ENCODE data around the gene FMO2. TPM values are rescaled to one million over a fixed set of nuclear protein-coding genes. Genes with fewer than 3 reads are reported as not detected.

Gene FMO2
- total RNA-seq, 1 donor from 2014 or later = not detected

DNA sequence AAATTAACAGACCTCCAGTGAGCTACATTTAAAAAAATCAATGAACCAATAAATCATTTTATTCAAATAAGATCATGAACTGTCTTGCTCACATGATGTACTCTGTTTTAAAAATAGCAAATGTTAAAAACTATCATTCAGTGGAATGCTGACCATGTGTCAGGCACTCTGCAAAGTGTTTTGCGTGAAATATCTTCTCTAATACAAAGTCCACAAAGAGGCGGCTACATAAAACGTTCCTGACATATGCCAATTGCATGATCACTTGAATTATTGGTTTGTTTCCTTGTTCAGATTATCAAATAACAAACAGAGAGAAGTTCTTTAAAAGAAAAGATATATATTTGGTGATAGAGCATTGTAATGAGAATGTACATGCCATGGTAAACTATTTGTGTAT, 10.7 kb downstream of the FMO2 start:
- intact Hi-C loops (cut with micrococcal nuclease) = no loop called here
- no peaks in the 10 kb centered on the region for H3K36me3 Mint-ChIP-seq (ENCODE audit: low read depth)
- H3K27ac Mint-ChIP-seq = no peak overlapping the region

GRCh38 chr1:171196351-171196750, 11.3 kb downstream of the FMO2 start:
- DNase-seq = no peak
- H3K9me3 Mint-ChIP-seq = no peaks in the 10 kb centered on the region
- H3K36me3 Mint-ChIP-seq (ENCODE audit: low read depth) = no peaks in the 10 kb centered on the region
- H3K4me1 Mint-ChIP-seq = no peaks in the 10 kb centered on the region
- no peak overlapping the region for H3K4me3 Mint-ChIP-seq
- intact Hi-C loops (cut with micrococcal nuclease) = no loop called here
- H3K27me3 Mint-ChIP-seq = no peaks in the 10 kb centered on the region
- no peak overlapping the region for H3K27ac Mint-ChIP-seq

More for the DNA sequence above, 10.7 kb downstream of the FMO2 start:
- Mint-ChIP-seq H3K27me3 (no peaks in the 10 kb centered on the region), H3K4me1 (no peaks in the 10 kb centered on the region), H3K9me3 (no peaks in the 10 kb centered on the region), H3K4me3 (no peak overlapping the region)
- DNase-seq = no peak

GRCh38 chr1:171198081-171198480, 13.0 kb downstream of the FMO2 start:
- H3K9me3 Mint-ChIP-seq = no peaks in the 10 kb centered on the region
- H3K27me3 Mint-ChIP-seq = no peaks in the 10 kb centered on the region
- intact Hi-C loops (cut with micrococcal nuclease) = no loop called here
- H3K4me3 Mint-ChIP-seq = no peak overlapping the region
- no peaks in the 10 kb centered on the region for H3K36me3 Mint-ChIP-seq (ENCODE audit: low read depth)
- H3K4me1 Mint-ChIP-seq = no peaks in the 10 kb centered on the region
- no peak for DNase-seq
- H3K27ac Mint-ChIP-seq = no peak overlapping the region

DNA sequence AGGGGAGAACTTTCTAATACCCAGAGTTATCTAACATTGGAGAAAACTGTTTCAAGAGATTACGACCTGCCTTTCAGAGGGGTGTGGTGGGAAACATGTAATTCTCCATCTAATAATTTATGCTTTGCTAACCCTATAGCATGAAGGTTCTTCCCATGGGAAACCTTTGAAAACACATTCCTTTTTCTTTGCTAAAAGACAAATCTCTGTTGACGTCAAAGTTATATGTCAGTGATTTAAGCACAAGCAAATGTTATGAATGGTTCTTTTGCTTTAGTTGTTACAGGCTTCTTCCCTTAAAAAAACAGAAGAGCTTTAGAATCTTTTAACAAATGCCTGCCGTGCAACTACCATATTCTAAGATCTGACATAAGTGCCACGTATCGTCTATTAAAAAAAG, 19.2 kb downstream of the FMO2 start:
- Mint-ChIP-seq H3K4me1 (no peaks in the 10 kb centered on the region), H3K36me3 (ENCODE audit: low read depth) (no peaks in the 10 kb centered on the region), H3K27me3 (peaks cover 4% of the 10 kb centered on the region), H3K9me3 (no peaks in the 10 kb centered on the region), H3K4me3 (no peak overlapping the region), H3K27ac (no peak overlapping the region)
- no peak for DNase-seq
- intact Hi-C loops (cut with micrococcal nuclease) = no loop called here

DNA sequence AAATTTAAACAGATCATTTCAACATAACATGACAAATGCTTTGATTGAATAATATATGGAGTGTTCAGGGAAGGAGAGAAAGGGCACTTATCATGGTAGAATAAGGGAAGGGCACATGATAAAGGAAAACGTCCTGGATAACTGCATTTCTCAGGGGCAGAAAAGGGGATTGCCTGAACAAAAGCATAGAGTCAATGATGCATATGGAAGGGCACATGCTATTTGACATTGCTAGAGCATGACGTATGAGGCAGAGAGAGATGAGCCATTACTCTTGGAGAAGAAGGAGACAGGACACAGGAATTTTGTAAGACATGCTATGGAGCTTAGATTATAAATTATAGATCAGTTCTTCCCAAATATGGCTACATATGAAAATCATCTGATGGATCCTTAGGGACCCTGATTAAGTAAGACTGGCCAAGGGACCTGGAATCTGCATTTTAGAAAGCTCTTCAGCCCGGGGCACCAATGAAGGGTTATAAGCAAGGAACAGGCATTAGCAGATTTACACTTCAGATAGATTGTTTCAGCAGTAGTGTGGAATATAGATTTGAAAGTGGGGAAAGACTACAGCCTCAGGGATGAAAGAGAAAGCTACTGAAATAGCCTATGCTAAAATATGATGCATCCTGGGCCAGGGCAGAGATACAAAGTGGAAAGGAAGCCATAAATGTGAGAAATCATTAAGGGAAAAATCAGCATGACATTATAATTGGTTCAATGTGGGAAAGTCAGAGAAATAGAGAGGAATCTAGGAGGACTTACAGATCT, 21.3 kb downstream of the FMO2 start:
- DNase-seq = no peak
- Mint-ChIP-seq H3K4me3 (no peak overlapping the region), H3K4me1 (no peaks in the 10 kb centered on the region), H3K36me3 (ENCODE audit: low read depth) (no peaks in the 10 kb centered on the region), H3K27me3 (peaks cover 4% of the 10 kb centered on the region), H3K27ac (no peak overlapping the region), H3K9me3 (no peaks in the 10 kb centered on the region)
- intact Hi-C loops (cut with micrococcal nuclease) = no loop called here

GRCh38 chr1:171206978-171207355, 21.9 kb downstream of the FMO2 start:
- H3K27me3 Mint-ChIP-seq = peaks cover 4% of the 10 kb centered on the region
- H3K4me3 Mint-ChIP-seq = no peak overlapping the region
- H3K9me3 Mint-ChIP-seq = no peaks in the 10 kb centered on the region
- H3K36me3 Mint-ChIP-seq (ENCODE audit: low read depth) = no peaks in the 10 kb centered on the region
- H3K27ac Mint-ChIP-seq = no peak overlapping the region
- H3K4me1 Mint-ChIP-seq = no peaks in the 10 kb centered on the region
- no peak for DNase-seq
- intact Hi-C loops (cut with micrococcal nuclease) = no loop called here

DNA sequence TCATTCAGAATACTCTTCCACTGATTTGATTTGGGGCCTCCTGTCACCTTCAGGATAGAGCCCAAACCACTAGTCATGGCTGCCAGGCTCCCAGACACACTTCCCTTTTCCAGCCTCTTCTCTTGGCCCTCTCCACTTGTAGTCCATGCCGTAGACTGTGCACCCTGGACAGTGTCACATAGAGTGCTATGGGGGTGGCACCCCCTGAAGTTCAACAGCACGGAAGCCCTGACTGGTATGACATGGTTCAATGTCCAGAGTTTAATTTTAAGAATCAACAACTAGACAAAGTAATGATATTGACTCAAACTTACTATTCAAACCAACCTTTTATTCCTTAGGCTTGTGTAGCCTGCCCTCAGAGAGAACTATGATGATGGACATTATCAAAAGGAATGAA, 22.3 kb downstream of the FMO2 start:
- H3K36me3 Mint-ChIP-seq (ENCODE audit: low read depth) = no peaks in the 10 kb centered on the region
- H3K4me1 Mint-ChIP-seq = no peaks in the 10 kb centered on the region
- no peak overlapping the region for H3K4me3 Mint-ChIP-seq
- no peaks in the 10 kb centered on the region for H3K9me3 Mint-ChIP-seq
- DNase-seq = no peak
- no peak overlapping the region for H3K27ac Mint-ChIP-seq
- H3K27me3 Mint-ChIP-seq = peaks cover 4% of the 10 kb centered on the region
- intact Hi-C loops (cut with micrococcal nuclease) = no loop called here

GRCh38 chr1:171210355-171210754, 25.3 kb downstream of the FMO2 start:
- intact Hi-C loops (cut with micrococcal nuclease) = no loop called here
- H3K4me1 Mint-ChIP-seq = no peaks in the 10 kb centered on the region
- peaks cover 1% of the 10 kb centered on the region for H3K27me3 Mint-ChIP-seq
- H3K36me3 Mint-ChIP-seq (ENCODE audit: low read depth) = no peaks in the 10 kb centered on the region
- H3K9me3 Mint-ChIP-seq = no peaks in the 10 kb centered on the region
- no peak overlapping the region for H3K27ac Mint-ChIP-seq
- DNase-seq = no peak
- H3K4me3 Mint-ChIP-seq = no peak overlapping the region

GRCh38 chr1:171212607-171213351, 27.7 kb downstream of the FMO2 start:
- Mint-ChIP-seq H3K27ac (no peak overlapping the region), H3K36me3 (ENCODE audit: low read depth) (no peaks in the 10 kb centered on the region), H3K4me1 (no peaks in the 10 kb centered on the region), H3K27me3 (no peaks in the 10 kb centered on the region), H3K4me3 (no peak overlapping the region), H3K9me3 (no peaks in the 10 kb centered on the region)
- intact Hi-C loops (cut with micrococcal nuclease) = no loop called here
- no peak for DNase-seq

GRCh38 chr1:171213559-171214454, 28.7 kb downstream of the FMO2 start:
- no peak overlapping the region for H3K27ac Mint-ChIP-seq
- no peak overlapping the region for H3K4me3 Mint-ChIP-seq
- no peaks in the 10 kb centered on the region for H3K4me1 Mint-ChIP-seq
- H3K27me3 Mint-ChIP-seq = no peaks in the 10 kb centered on the region
- H3K36me3 Mint-ChIP-seq (ENCODE audit: low read depth) = no peaks in the 10 kb centered on the region
- DNase-seq = no peak
- intact Hi-C loops (cut with micrococcal nuclease) = no loop called here
- H3K9me3 Mint-ChIP-seq = no peaks in the 10 kb centered on the region

- intact Hi-C loops (cut with micrococcal nuclease) = no loop called here
- no peak for DNase-seq
- no peaks in the 10 kb centered on the region for H3K9me3 Mint-ChIP-seq
- H3K36me3 Mint-ChIP-seq (ENCODE audit: low read depth) = no peaks in the 10 kb centered on the region
- H3K27ac Mint-ChIP-seq = no peak overlapping the region
- no peaks in the 10 kb centered on the region for H3K27me3 Mint-ChIP-seq
- H3K4me3 Mint-ChIP-seq = no peak overlapping the region
- H3K4me1 Mint-ChIP-seq = no peaks in the 10 kb centered on the region
Observed at GRCh38 chr1:171217658-171218443, 32.8 kb downstream of the FMO2 start.

DNA sequence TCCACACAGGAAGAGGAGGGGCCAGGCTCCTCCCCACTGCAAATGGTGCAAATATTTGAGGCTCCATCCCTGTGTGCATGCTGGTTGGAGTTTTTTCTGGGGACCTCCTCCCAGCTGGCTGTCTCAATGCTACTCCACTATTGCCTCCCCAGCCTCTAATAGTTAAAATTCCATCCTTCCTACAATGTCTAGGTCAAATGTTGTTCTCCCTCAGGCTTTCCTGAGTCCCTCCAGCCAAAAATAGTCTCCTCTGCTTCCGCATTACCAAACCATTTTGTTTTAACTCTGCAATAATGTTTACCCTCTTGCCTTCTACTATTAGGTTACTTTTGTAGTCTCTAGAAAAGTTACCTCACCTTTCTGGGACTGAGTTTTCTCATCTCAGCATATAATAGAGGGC, 33.6 kb downstream of the FMO2 start:
- Mint-ChIP-seq H3K4me1 (no peaks in the 10 kb centered on the region), H3K4me3 (no peak overlapping the region), H3K27ac (no peak overlapping the region), H3K36me3 (ENCODE audit: low read depth) (no peaks in the 10 kb centered on the region), H3K9me3 (no peaks in the 10 kb centered on the region), H3K27me3 (no peaks in the 10 kb centered on the region)
- intact Hi-C loops (cut with micrococcal nuclease) = no loop called here
- DNase-seq = no peak

DNA sequence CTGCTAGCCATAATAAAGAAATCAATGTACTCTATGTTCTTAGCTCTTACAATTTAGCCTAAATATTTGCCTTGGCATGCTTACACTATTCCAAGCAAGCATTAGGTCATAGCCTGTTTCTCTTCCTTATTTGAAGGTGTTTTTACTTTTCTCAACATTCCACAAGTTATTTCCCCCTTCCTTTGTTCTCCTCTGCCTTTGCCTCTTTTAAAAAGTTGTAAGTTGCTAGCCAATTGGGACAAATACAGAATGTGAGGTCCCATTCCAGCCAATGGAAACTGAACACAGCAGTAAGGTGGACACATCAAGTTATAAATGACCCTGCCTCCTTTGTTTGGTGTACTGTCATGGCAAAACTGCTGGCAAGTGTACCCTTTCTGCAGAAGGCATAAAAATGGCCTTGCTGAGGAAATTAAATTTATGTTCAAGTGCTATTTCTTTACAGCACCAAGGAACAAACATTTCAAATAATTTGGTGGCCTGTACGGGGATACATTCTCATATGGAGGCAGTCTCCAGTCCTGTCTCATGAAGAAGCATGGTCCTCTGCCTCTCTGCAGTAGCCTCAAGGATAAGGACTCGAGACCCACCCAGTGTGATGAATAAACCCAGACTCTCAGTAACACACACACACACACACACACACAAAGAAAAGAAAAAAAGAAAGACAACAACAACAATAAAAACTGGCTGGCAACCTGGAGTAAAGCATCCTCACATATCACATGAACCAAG, 34.4 kb downstream of the FMO2 start:
- no peak overlapping the region for H3K27ac Mint-ChIP-seq
- intact Hi-C loops (cut with micrococcal nuclease) = no loop called here
- H3K4me1 Mint-ChIP-seq = no peaks in the 10 kb centered on the region
- H3K36me3 Mint-ChIP-seq (ENCODE audit: low read depth) = no peaks in the 10 kb centered on the region
- DNase-seq = no peak
- H3K27me3 Mint-ChIP-seq = no peaks in the 10 kb centered on the region
- no peaks in the 10 kb centered on the region for H3K9me3 Mint-ChIP-seq
- no peak overlapping the region for H3K4me3 Mint-ChIP-seq
